C4-2B (cell line): ENCODE data around the gene PIK3R2.

Source experiments
- H3K27ac ChIP-seq: fragments of 450-650 bp; 2 replicates; pipeline ENCODE4 v1.5.1; 2017
- ZFX ChIP-seq: fragments of 450-650 bp; IDR thresholded peaks from 2 replicates; pipeline ENCODE4 v1.6.1; 2017
- TF ChIP-seq, protein P1 (sequence below): fragments of 450-650 bp; conservative IDR thresholded peaks from 2 replicates; pipeline ENCODE4 v1.5.1; 2017; ENCODE audit warnings: mild to moderate bottlenecking

PIK3R2 gene

DNA sequence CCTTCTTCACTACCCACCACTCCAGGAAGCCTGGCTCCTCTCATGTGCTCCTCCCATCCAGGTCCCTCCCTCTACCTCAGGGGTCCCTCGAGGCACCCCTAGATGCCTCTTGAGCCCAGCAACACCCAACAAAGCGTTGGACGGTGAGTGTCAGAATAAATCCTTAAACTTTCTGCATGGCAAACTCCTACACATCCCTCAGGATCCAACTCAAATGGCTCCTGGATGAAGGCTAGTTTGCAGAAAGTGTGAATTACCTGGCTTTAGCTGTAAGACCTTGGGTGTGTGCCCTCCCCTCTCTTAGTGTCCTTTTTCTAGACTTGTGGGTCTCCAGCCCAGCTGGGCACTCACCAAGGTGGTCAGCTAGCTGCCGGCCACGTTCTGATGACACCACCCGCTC is 45.4 kb downstream of the PIK3R2 start:
- no peak overlapping the region for H3K27ac ChIP-seq
- TF ChIP-seq, protein P1, sequence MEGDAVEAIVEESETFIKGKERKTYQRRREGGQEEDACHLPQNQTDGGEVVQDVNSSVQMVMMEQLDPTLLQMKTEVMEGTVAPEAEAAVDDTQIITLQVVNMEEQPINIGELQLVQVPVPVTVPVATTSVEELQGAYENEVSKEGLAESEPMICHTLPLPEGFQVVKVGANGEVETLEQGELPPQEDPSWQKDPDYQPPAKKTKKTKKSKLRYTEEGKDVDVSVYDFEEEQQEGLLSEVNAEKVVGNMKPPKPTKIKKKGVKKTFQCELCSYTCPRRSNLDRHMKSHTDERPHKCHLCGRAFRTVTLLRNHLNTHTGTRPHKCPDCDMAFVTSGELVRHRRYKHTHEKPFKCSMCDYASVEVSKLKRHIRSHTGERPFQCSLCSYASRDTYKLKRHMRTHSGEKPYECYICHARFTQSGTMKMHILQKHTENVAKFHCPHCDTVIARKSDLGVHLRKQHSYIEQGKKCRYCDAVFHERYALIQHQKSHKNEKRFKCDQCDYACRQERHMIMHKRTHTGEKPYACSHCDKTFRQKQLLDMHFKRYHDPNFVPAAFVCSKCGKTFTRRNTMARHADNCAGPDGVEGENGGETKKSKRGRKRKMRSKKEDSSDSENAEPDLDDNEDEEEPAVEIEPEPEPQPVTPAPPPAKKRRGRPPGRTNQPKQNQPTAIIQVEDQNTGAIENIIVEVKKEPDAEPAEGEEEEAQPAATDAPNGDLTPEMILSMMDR = no peak
- TF ChIP-seq ZFX = no peak

DNA sequence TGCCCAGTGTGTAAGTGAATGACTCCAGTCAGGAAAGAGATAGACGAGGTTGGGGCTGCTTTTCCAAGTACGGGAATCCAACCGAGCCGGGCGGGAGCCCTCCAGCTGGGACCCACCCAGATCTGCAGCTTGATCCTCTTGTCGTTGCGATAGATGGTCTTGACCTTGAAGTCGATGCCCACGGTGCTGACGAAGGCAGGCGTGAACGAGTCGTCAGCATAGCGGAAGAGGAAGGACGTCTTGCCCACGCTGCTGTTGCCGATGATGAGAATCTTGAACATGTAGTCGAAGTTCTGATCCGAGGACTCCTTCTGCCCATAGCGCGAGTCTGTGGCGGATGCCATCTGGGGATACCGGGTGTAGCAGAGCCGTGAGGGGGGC is 49.4 kb downstream of the PIK3R2 start:
- no peak for TF ChIP-seq ZFX
- TF ChIP-seq, protein P1 = no peak
- H3K27ac ChIP-seq = peak overlapping the region; percentile 86

DNA sequence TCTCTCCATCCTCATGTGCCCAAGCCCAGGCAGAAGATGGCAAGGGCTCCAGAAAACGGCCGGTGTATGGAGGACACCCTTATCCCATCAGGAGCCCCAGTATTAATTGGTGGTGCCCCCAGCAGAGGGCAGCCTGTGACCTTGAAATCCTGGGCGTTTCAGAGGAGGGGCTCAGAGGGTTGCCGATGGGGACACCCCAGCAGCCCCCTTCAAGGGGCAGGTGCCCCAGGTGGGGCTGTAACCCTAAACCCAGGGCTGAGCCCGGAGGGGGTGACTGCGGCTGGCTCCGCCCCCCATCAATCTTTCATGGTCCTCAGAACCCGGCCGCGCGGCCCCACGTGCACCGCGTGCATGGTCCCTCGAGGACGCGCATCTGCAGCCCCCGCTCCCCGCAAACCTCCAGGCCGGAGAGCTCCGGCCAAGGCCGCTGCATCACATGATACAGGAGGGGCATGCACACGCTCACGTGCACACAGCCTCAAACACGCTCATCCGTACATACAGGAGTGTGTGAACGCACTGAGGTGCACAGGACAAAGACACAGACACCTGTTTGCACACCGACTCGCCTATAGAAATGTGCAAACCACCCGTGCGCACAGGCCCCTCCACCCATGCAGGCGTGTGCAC is 49.9 kb downstream of the PIK3R2 start:
- H3K27ac ChIP-seq = peak overlapping the region; percentile 86
- TF ChIP-seq ZFX = no peak
- TF ChIP-seq, protein P1 = no peak; the same call in 1 of the 2 replicates

DNA sequence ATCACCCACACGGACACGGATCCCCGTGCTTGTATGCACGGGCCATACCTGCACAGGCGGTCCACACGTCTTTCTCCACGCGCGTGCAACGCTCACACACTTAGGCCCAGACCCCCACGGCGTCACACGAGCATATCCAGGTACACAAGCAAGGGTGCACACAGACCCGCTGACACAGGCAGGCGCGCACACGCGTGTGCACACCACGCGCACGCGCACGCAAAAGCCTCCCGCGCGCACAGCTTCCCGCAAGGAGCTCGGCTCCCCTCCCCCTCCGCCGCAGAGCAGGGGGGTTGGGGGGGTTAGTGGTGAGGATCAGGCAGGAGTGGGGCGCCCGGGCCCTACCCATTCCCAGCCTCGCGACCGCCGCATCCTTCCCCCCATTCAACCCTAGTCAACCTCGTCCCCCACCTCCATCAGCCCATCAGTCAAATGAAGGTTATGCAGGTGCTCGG is 50.5 kb downstream of the PIK3R2 start:
- 0 out of 2 replicates have a peak, but pooled peaks have one; percentile 26 for TF ChIP-seq ZFX
- TF ChIP-seq, protein P1 = no peak
- peak overlapping the region; percentile 86 for H3K27ac ChIP-seq

DNA sequence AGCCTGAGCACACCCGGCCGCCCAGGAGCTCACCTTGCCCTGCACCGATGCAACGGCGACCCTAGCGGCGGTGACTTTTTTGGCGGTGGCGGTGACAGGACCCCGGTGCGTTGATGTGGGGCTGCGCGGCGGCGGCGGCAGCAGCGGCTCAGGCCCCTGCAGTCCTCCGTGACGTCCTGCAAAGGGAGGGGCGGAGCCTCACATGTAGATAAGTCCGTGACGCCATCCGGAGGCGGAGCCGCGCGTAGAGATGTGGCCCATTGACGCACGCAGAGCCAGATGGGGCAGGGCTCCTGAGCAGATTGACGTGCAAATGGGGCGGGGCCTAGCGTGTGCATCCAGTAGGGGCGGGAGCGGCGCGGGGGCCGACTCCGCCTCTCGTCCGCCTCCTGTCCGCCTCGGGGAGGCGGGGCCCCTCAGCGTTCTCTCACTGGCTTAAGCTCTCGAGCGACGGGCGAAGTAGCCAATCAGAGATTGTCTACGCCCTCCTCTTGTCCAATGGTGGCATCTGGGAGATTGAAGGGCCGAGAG is 51.0 kb downstream of the PIK3R2 start, which contains the start of gene RAB3A:
Gene RAB3A, minus strand, starts transcription at position 180 of the 531 bp plus-strand sequence. CDS start 1,302 bp downstream, outside the sequence.
- TF ChIP-seq, protein P1 = no peak
- no peak for TF ChIP-seq ZFX
- peak within 1 kb of the TSS; percentile 86 for H3K27ac ChIP-seq

DNA sequence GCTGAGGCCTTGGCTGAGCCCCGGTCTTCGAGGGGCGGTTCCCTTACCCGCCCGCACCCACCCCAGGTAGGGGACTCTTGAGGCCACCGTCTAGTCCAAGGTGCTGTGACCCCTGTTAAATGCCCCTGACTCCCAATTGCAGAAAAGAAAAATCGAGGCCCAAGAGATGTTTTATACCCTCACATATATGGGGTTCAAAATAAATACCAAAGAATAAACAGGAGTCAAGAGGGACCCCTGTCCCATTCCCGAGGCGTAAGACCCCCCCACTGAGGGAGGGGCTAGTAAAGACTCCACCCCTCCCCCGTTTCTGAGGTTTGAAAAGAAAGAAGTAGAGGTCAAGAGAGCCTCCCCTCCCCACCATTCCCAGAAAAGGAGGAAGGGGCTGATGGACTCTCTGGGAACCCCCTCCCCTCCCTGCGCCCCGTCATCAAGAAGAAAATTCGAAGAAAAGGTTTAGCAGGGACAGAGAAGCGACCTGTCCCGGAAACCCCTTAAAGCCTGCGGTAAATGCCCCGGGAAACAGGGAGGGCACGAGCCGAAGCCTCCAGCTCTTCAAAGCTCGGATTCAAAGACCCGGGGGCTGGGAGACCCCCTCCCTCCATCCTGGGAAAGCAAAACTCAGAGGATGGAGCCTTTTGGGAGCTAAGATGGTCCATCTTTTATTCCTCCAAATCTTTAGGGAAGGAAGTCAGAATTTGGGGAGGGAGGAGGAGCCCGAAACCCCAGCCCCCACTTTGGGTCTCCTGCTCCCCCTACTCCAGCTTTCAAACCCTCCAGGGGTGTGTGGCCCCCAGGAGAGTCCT is 51.6 kb downstream of the PIK3R2 start:
- TF ChIP-seq, protein P1 = no peak
- no peak for TF ChIP-seq ZFX

More for the DNA sequence above, 51.6 kb downstream of the PIK3R2 start:
- peak overlapping the region; percentile 55 for H3K27ac ChIP-seq
